ENCODE data around the gene RAB6B.

Gene RAB6B

DNA sequence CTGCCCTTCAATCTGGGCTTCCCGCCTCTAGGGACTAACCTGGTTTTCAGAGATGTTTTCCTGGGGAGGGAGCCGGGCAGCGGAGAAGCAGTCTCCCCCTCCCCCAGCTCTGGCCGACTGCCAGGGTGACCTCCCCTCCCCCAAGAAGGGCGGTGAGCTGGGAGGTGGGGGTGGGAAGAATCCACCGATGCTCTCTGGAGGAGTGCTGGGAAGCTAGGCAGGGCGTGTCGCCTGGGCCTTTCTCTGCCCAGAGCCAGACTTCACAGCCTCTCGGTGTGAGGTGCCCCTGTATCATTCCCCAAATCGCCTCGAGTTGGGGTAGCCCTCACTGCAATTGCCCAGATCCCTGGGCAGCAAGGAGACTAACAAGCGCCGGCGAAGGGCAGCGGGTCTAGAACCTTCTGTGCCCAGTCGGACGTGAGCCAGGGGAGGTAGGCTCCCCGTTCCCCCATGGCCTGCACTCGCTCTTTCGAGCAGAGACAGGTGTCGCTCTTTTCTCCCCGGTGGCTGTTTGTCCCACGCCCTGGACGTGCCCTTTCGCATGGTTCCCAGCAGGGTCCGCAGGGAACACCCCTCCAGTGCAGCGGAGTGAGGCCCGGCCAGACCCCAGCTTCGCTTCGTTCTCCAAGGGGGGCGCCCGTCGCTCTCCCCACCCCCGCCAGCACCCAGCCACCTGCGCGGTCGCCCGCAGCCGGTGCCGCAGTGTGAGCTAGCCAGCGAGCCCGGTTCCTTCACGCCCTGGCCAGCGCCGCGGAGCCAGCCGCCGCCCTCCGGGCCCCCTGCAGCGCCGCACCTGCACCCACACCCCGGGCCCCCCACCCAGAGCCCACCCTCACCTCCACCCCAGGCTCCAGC, 1.1 kb downstream of the RAB6B start:
- DNase-seq = no peak

DNA sequence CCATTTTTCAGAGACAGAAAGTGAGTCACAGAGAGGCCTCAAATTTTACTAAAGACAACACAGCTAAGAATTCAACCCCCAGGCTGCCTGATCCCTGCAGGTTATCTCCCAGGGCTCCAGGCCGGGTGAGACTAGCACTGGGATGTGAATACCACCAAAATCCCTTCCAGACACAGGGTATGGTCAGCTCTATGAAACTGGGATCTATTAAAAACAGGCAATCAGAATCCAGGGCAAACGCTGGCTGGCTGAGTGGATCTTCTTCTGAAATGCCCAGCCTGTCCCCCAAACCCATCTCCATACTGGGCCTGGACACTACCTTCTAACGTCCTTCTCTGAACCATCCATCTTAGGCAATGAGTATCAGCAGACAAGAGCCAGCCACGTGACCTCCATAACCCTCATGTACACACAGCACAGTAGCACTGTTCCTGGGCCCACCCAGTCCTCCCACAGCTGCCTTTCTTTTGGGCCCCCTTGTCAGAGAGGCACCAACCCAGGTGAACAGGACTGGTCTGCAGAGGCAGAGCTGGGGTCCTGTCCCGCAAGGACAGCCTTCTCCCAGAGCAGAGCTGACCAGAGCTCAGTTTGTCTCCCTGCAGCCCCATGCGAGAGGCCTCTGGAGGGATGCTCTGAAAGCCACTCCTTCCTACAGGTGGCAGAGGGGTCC, 1.9 kb downstream of the RAB6B start:
- no peak for DNase-seq

DNA sequence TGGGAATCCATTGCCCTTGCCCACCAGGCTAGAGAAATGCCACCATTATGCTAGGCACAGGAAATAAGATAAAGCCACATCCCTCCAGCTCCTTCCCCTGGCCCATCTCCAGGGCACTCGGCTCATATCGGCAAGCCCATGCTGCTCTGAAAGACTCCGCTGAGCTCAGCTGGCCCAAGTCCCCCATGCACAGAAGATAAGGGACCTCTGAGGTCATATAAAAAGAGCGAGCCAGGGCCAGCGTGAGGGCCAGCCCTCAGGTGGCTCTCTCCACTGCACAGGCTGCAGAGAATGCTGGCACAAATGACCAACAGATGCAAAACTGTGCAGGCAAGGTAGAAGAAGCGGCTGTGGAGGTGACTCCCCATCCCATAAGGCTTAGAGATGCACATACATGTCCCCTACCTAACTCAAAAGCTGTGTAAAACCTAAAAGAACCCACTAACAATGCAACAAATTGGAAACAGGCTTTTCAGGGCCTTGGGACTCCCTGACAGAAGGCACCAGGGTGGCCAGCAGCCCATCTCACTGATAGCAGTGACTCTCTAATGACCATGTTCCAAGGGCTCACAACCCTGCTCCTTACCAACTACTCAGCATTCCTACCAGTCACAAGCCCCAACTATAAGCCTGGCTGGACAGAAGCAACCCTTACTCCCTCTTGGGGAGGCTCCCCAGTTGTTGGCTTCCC, 3.0 kb downstream of the RAB6B start:
- no peak for DNase-seq

DNA sequence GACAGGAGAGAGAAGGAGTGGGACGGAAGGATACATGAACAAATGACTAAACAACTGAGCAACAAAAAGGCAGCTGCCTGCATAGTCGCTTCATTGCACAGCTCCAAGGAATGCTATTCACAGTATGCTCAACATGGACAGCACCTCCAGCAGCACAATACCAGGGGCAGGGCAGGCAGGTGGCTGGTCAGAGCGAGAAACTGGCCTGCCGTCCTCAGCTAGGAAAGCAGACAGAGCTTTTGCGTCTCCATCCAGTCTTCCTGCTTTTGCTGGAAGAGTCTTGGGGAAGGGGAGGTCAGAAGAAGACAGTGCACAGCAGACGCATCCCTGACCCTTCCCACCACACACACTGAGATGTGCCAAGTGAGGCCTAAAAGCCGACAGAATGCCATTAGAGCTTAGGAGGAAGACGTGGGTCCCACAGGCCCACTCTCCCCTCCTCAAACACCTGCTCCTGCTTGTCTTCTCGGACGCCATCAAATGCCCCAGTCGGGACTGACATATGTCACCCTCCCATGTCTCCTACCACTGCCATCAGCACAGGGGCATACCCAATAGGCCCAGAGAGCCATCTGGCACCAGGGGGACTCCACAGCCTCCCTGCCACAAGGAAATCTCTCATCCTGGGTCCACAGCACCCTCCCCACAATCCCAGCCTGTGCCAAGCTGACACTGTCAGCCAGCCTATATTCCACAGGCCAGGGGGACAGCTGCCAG, 3.9 kb downstream of the RAB6B start:
- no peak for DNase-seq

DNA sequence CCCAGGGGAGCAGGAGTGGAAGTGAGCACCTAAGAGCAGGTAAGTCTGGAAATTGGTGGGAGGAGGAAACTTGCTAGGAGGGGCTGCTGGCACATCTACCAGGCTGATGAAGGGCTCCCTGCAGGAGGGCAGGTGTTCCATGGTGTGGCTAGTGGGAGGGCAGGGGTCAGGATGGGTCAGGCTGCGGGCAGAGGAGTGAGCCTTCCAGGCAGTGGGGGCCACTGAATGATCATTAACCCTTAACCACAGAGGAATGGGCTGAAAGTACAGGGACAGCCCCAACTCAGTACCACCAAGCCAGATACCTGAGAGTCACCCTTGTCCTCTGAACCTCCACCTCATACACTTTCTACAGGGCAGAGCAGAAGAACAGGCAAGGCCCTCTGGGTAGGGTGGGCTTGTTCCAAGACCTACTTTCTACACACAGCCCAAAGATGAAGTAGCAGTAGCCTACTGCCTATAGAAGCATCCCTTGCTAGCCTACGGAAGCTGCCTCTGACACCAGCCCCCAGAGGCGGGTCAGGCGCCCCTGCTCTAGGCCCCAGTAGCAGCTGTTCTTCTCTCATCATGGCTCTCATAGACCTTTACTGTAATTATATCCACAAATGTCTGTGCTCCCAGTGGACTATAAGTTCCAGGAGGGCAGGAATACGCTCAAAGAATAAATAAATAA, 4.6 kb downstream of the RAB6B start:
- DNase-seq = no peak

DNA sequence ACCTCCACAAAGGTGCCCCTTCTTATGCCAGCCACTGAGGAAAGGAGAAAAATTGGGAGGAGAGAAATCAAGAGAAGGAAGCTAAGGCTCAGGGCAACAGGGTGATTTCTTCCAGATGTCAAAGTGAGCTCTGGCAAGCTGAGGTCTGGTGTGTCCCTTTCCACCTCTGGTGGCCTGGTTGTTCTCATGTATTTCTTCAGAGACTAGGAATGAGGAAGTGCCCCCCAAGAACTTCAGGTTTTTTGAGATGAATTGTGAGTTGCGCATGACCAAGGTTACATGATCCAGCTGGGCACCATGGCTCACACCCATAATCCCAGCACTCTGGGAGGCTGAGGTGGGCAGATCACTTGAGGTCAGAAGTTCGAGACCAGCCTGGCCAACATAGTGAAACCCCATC, 5.6 kb downstream of the RAB6B start:
- no peak for DNase-seq

DNA sequence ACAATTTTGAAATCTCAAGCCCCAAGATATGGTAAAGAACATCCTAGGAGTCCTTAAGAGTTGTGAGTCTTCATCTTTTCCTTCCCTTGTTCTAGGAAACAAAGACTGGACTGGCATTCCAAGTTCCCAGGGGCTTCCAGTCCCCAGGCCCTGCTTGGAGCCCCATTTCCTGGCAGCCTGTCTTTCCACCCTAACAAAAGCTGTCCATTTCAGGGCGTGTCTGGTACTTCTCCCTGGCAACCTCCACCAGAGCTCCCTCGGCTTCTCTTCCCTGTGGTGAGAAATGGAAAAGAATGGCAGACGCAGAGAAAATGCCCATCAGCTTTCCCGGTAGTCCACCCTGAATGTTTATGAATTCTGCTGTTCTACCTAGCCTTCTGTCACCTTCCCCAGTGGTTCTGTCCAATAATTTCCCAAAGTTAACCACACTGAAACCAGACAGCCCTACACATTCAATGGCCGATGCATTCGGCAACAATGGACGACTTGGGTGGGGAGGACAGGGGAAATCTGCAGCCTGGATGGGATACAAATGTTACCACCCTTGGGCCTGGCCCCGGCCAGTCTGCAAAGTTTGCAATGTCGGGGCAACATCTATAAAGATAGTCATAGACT, 6.8 kb downstream of the RAB6B start:
- no peak for DNase-seq

DNA sequence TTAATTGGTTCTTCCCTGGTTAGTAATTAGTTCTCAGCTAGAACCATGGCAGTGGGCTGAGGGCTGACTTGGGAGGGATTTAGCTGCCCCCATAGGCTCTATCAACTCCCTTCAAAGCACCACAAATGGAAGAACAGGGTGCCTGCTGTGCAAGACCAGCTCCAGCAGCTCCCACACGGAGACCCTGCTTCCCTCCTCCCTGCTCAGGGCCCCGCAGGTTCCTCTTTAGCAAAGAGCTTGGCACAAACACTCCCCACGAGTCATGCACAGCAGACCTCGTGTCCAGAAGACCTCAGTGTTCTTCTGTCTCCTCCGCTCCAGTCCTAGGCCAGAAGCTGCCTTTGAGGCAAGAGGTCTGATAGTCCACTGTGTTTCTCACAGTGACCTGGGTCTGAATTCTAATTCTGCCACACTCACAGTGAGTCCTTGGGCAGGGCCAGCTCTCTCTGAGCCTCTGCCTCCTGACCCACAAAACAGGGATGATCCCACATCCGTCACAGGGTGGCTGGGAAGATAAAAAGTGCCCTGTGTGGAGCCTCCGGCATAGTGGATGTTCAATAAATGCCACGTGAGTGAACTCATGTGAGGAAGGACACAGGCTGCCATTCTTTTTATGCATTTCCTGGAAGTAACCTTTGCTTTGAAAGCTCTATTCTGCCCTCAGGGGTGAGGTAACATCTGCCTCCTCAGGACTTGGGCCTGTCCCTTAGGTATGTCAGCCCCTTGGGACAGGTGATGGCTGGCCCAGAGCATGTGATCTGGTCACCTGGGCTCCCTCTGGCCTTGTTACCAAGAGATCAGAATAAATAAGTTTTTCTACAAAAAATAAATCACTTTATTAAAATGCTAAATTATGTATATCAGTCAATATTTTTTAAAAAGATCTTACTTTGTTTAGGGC, 7.6 kb downstream of the RAB6B start:
- no peak for DNase-seq

DNA sequence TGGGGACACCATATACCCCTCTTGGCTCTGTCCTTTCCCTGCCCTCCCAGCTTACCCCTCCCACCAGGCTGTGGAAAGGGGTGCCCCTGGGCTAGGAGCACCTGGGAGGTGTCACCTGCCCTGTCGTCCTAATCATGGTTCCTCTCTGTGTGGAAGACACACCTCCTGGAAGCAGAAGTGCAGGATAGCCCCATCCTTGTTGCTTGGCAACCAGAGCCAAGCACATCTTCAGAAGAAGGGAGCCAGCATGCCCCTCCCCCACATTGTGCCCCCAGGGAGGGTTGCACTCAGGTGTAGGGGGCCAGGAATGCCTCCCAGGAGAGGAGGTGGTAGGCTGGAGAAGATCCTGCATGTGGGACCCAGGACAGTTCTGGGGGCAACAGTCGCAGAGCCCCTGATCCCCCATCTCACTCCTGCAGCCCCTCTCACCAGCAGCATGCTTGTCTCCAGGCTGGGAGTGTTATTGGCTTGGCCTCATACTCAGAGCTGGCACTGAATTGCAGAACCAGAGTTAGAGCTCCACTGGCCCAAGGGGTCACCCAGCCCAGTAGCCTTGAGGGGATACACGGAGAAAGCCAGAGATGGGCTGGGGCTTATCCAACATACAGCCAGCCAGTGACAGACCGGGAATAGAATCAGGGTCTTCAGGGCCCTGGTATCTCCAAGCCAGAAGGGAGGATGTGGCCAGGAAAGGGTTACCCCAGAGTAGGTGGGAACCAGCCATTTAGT, 8.4 kb downstream of the RAB6B start:
- no peak for DNase-seq

DNA sequence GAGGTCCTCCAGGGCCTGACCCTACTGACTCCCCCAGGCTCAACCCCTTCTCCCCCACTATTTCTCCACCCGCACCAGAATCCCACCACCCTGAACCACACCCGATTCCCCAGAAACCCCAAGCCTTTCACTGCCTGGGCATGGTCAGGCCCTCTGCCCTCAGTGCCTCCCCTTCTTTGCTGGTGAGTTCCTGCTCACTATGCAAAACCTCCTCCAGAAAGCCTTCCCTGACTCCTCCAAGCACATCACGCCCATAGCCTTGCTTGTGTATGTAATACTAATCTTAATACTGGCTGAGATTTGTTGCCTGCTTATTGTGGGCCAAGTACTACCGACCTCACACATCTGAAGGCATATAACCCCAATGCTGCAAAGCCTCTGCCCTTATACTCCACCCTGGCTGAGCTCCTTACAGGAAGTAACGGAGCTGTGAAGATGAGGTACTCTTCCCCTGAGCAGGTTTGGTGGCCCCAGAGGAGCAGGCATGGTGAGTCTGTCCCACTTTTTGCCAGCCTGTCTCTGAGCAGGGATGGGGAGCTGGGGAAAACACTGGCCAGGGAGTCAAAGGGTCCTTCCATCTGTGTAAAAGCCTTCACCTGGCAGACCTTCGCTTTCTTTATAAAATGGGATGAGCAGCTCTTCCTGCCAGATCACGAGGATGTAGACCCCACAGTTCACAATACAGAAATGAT, 9.5 kb downstream of the RAB6B start:
- no peak for DNase-seq

DNA sequence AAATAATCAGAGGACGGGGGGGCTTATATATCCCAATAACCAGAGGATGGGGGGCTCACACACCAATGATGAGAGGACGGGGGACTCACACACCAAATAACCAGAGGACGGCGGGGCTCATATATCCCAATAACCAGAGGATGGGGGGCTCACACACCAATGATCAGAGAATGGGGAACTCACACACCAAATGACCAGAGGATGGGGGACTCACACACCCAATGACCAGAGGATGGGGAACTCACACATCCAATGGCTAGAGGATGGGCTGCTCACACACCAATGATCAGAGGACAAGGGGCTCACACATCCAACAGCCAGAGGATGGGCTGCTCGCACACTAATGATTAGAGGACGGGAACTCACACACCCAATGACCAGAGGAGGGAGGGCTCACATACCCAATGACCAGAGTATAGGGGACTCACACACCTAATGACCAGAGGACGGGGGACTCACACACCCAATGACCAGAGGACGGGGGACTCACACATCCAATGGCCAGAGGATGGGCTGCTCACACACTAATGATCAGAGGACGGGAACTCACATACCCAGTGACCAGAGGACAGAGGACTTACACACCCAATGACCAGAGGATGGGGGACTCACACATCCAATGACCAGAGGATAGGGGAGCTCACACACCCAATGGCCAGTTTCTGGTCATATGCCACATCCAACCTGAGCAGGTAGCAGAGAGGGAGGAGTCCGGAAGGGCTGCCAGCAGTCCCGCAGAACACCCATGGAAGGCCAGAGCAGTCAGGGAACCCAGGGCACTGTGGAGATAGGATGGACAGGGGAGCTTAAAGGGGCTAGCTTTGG, 10.6 kb downstream of the RAB6B start:
- DNase-seq = no peak

DNA sequence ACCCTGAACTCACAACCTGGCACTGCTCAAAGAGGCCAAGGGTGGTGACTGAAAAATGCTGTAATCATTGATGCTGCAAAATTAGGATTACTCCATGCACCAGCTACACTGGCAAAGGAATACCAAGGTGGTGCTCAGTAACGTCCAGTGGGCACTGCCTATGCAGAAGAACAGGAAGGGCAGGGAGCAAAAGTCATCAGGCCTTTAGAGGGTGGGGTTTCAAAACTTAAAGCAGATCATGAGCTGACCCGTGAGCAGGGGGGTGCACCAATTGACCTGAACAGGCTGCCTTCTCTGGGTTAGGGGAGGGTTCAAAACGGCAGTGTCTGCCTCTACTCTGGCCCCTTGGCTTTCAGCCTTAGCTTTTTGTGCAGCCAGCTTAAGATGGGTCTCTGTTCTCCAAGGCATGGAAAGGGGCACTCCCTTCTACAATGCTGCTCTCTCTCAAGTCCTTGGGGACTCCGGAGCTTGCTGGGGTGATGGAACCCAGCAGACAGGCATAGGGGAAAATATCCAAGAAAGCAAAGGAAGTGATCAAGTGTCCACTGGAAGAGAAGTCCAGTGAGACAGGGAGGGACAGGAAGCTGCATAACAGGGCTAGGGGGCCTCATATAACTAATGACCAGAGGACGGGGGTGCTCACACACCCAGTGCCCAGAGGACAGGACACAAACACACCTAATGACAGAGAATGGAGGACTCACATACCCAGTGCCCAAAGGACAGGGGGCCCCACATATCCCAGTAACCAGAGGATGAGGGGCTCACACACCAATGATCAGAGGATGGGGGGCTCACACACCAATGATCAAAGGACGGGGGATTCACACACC, 11.4 kb downstream of the RAB6B start:
- DNase-seq = no peak

DNA sequence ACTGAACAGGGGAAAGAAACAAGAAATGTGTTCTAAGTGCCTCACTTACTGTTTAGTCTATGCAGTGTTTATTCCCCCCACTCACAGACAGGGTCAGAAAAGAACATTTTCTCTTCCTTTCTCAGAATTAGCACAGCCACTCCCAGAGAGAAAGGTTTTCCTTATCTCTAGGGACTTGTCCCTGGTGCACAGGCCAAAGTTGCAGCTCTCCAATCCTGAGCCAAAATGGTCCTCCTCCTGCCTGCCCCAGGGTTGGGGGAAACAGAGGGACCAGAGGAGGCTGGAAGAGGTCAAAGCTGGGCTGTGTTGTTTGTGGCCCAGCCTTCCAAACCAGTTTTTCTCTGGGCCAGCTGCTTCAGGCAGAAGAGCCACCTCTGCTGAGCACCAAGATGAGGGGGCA, 12.0 kb downstream of the RAB6B start:
- DNase-seq = no peak

DNA sequence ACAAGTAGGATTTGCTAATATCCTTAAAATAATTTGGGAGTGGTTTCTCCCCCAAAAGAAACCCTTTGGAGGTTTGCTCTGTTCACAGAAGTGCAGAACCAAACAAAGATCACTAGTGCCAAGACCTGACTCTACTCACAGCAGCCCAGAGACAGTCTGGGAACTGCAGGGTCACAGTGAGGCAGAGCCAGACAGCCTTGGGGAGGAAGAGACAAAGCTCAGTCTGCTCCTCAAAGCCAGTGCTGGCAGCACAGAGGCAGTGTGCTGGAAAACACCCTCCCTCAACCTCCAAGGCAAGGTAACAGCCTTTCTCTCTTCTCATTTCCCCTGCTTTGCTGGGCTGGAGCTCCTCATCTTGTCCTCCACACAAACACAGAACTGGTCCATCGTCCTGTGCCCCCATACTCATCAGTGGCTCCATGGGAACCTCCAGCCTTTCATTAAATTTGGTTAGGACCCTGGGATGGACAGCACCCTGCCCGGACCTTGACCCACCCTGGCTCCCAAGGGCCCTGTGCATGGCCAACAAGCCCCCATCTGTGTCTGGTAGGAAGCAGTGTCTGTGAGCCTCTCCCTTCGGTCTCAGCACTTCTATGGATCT, 12.6 kb downstream of the RAB6B start:
- no peak for DNase-seq

DNA sequence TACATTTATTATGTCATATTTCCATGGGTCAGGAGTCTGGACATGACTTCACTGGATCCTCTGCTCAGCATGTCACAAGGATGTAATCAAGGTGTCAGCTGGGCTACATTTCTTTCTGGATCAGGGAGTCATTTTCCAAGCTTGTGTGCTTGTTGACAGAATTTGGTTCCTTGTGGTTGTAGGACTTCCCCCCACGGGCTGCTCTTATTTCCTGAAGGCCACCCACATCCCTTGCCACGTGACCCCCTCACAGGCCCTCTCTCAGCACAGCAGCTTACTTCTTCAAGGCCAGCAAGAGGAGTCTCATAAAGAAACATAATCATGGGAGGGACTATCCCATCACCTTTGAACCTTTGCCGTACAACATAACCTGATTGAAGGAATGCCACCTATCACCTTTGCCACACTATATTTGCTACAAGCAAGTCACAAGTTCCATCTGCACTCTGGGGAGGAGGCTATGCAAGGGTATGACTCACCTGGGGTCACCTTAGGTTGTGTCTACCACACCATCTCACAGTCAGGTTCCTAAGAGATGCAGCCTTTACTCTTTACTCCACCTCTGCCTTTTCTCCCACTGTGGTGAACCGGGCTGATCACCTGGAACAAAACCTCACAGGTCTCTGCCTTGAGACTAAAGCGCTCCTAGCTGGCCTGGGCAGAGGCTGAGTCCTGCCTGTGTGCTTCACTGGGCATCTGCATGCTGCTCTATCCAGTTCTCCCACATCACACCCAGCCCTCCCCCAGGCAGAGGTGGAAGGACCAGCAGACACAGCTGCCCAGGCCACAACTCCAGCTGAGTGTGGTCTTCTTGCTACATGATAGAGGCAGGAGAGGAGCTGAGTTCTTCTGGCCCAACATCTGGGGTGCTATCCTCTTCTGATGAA, 13.5 kb downstream of the RAB6B start:
- DNase-seq = no peak

DNA sequence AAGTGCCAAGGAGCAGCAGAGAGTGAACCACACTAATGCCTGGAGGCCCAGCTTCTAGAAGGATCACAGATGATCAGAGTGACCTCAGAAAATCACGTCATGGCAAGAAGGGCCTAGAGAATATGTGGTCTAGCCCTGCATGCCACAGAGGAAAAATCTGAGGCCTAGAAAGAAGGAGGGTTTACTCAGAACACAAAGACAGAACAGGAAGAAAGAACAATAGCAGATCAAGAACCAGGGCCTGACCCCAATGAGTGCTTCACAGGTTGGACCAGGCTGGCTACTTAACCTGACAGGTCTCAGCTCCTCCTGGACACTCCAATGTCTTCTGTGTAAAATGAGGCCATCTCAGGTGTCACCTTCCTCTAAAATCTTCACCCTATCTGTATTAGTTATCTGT, 14.2 kb downstream of the RAB6B start:
- DNase-seq = no peak

All from NCI-H774 (cell line).